ENCODE measurements around the gene CALR.
A peak's percentile ranks its signal among the peaks of the same experiment; 100 is the strongest.

Gene CALR

DNA sequence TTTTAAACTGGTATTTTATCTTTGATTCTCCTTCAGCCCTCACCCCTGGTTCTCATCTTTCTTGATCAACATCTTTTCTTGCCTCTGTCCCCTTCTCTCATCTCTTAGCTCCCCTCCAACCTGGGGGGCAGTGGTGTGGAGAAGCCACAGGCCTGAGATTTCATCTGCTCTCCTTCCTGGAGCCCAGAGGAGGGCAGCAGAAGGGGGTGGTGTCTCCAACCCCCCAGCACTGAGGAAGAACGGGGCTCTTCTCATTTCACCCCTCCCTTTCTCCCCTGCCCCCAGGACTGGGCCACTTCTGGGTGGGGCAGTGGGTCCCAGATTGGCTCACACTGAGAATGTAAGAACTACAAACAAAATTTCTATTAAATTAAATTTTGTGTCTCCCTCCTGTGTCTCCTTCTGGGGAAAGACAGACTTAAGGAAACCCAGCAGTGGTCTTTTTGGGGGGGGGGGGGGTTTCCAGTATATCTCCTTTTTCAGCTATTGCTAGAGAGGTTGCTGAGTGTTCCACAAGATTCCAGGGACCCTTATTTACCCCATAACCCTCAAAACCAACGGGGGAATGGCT is 5.8 kb downstream of the CALR start (continued):
- TF ChIP-seq, protein P1, sequence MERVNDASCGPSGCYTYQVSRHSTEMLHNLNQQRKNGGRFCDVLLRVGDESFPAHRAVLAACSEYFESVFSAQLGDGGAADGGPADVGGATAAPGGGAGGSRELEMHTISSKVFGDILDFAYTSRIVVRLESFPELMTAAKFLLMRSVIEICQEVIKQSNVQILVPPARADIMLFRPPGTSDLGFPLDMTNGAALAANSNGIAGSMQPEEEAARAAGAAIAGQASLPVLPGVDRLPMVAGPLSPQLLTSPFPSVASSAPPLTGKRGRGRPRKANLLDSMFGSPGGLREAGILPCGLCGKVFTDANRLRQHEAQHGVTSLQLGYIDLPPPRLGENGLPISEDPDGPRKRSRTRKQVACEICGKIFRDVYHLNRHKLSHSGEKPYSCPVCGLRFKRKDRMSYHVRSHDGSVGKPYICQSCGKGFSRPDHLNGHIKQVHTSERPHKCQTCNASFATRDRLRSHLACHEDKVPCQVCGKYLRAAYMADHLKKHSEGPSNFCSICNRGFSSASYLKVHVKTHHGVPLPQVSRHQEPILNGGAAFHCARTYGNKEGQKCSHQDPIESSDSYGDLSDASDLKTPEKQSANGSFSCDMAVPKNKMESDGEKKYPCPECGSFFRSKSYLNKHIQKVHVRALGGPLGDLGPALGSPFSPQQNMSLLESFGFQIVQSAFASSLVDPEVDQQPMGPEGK (CRISPR knock-in tag; IDR thresholded peaks at IDR 0.05; ENCODE audit: borderline replicate concordance), result no peak
- TF ChIP-seq ARNTL (CRISPR knock-in tag; IDR thresholded peaks at IDR 0.05; ENCODE audit: borderline replicate concordance, low read depth) (no peak), GLIS3 (CRISPR knock-in tag; IDR thresholded peaks at IDR 0.05) (no peak), ZC3H10 (CRISPR knock-in tag; IDR thresholded peaks at IDR 0.05) (no peak), OSR1 (CRISPR knock-in tag; IDR thresholded peaks at IDR 0.05) (no peak), TCF4 (CRISPR knock-in tag; IDR thresholded peaks at IDR 0.05; ENCODE audit: borderline replicate concordance) (no peak)

DNA sequence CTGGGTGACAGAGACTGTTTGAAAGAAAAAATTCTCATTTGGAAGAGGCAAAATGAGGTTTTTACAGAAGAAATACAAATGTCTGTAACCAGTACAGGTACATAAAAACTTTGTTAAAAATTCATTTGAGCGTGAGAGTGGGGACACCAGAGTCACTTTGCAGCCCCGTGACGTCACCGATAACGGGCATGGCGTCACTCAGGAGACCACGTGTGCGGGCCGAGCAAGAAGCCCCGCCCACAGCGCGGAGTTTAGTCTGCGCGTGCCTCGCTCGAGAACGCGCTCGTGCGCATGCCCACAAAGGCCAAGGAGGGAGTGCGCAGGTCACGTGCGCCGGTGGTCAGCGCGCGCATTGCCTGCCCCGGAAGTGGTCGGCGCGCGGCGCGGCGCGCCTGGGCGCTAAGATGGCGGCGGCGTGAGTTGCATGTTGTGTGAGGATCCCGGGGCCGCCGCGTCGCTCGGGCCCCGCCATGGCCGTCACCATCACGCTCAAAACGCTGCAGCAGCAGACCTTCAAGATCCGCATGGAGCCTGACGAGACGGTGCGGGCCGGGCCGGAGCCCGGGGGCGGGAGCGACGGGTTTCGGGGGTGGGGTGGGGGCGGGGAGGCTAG is 7.2 kb downstream of the CALR start, which contains the start of gene RAD23A:
TSS of gene RAD23A (plus strand) at position 384 of the 613 bp plus-strand sequence. CDS start at position 471, 87 bp downstream.
- no peak for TF ChIP-seq BACH2 (CRISPR knock-in tag; IDR thresholded peaks at IDR 0.05; ENCODE audit: borderline replicate concordance)
- TF ChIP-seq, protein P2, sequence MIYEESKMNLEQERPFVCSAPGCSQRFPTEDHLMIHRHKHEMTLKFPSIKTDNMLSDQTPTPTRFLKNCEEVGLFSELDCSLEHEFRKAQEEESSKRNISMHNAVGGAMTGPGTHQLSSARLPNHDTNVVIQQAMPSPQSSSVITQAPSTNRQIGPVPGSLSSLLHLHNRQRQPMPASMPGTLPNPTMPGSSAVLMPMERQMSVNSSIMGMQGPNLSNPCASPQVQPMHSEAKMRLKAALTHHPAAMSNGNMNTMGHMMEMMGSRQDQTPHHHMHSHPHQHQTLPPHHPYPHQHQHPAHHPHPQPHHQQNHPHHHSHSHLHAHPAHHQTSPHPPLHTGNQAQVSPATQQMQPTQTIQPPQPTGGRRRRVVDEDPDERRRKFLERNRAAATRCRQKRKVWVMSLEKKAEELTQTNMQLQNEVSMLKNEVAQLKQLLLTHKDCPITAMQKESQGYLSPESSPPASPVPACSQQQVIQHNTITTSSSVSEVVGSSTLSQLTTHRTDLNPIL (CRISPR knock-in tag; IDR thresholded peaks at IDR 0.05; ENCODE audit: low read depth), result peak; percentile 64; the same call in 1 of the 2 replicates
- TF ChIP-seq, protein P3, sequence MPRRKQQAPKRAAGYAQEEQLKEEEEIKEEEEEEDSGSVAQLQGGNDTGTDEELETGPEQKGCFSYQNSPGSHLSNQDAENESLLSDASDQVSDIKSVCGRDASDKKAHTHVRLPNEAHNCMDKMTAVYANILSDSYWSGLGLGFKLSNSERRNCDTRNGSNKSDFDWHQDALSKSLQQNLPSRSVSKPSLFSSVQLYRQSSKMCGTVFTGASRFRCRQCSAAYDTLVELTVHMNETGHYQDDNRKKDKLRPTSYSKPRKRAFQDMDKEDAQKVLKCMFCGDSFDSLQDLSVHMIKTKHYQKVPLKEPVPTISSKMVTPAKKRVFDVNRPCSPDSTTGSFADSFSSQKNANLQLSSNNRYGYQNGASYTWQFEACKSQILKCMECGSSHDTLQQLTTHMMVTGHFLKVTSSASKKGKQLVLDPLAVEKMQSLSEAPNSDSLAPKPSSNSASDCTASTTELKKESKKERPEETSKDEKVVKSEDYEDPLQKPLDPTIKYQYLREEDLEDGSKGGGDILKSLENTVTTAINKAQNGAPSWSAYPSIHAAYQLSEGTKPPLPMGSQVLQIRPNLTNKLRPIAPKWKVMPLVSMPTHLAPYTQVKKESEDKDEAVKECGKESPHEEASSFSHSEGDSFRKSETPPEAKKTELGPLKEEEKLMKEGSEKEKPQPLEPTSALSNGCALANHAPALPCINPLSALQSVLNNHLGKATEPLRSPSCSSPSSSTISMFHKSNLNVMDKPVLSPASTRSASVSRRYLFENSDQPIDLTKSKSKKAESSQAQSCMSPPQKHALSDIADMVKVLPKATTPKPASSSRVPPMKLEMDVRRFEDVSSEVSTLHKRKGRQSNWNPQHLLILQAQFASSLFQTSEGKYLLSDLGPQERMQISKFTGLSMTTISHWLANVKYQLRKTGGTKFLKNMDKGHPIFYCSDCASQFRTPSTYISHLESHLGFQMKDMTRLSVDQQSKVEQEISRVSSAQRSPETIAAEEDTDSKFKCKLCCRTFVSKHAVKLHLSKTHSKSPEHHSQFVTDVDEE (CRISPR knock-in tag; IDR thresholded peaks at IDR 0.05), result peak; percentile 51; the same call in 1 of the 2 replicates
- TF ChIP-seq ARNTL (CRISPR knock-in tag; IDR thresholded peaks at IDR 0.05; ENCODE audit: borderline replicate concordance, low read depth), result 0 out of 2 replicates have a peak, but pooled peaks have one; percentile 47
- TF ChIP-seq ZNF70 (CRISPR knock-in tag; IDR thresholded peaks at IDR 0.05), result peak; percentile 4; the same call in 1 of the 2 replicates
- TF ChIP-seq ZC3H10 (CRISPR knock-in tag; IDR thresholded peaks at IDR 0.05), result peak; percentile 32; the same call in 1 of the 2 replicates
- peak; percentile 76; the same call in 1 of the 2 replicates for TF ChIP-seq ZNF565 (CRISPR knock-in tag; conservative IDR thresholded peaks at IDR 0.05; ENCODE audit: low read depth)
- TF ChIP-seq PPARA (CRISPR knock-in tag; IDR thresholded peaks at IDR 0.05; ENCODE audit: borderline replicate concordance), result no peak
- TF ChIP-seq, protein P4, sequence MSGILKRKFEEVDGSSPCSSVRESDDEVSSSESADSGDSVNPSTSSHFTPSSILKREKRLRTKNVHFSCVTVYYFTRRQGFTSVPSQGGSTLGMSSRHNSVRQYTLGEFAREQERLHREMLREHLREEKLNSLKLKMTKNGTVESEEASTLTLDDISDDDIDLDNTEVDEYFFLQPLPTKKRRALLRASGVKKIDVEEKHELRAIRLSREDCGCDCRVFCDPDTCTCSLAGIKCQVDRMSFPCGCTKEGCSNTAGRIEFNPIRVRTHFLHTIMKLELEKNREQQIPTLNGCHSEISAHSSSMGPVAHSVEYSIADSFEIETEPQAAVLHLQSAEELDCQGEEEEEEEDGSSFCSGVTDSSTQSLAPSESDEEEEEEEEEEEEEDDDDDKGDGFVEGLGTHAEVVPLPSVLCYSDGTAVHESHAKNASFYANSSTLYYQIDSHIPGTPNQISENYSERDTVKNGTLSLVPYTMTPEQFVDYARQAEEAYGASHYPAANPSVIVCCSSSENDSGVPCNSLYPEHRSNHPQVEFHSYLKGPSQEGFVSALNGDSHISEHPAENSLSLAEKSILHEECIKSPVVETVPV (CRISPR knock-in tag; IDR thresholded peaks at IDR 0.05), result peak; percentile 65; the same call in 1 of the 2 replicates
- peak; percentile 0 for TF ChIP-seq GLIS3 (CRISPR knock-in tag; IDR thresholded peaks at IDR 0.05)
- no peak for TF ChIP-seq ZNF8 (CRISPR knock-in tag; IDR thresholded peaks at IDR 0.05)
- TF ChIP-seq TCF4 (CRISPR knock-in tag; IDR thresholded peaks at IDR 0.05; ENCODE audit: borderline replicate concordance), result 0 out of 2 replicates have a peak, but pooled peaks have one; percentile 25
- no peak for TF ChIP-seq ESRRG (CRISPR knock-in tag; IDR thresholded peaks at IDR 0.05)
- TF ChIP-seq ZFP30 (CRISPR knock-in tag; IDR thresholded peaks at IDR 0.05), result no peak; the same call in 1 of the 2 replicates
- ATAC-seq, result peak; percentile 90

DNA sequence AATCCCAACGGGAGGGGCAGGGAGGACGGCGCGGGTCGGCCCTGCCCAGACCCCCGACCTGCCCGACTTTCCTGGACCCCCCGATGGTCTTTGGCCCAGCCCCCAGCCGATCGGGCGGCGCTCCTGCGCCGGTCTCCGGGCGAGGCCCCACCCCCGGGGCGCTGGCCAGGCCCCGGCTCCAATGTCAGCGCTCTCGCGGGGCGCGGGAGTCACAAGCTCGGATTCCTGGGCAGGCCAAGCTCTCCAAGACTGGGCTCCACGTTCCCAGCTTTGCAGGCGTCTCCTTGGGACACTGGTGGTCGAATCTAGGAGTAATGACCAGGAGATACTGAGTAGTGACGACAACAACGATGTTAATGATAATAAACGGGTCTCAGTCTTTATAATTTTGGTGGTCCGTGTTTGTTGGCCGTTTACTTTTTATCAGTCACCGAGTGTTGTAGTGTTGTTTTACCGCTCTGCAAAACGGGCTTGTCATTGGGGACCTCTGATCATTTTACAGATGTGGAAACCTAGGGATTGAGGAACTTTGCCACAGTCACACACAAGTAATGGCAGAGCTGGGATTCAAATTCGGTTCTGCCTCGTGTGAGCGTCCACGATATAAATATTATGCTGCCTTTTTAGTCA is 7.8 kb downstream of the CALR start:
- peak; percentile 85 for ATAC-seq
- no peak for TF ChIP-seq ESRRG (CRISPR knock-in tag; IDR thresholded peaks at IDR 0.05)
- TF ChIP-seq, protein P4 (CRISPR knock-in tag; IDR thresholded peaks at IDR 0.05), result peak; percentile 75; the same call in 1 of the 2 replicates
